CD4-positive, alpha-beta T cell treated with Interleukin-6 at 100 ng/mL for 8 hours (primary cell): ENCODE results near the gene KLF5.

Source experiments
- DNase-seq: peaks from one replicate; pipeline ENCODE4 v3.0.0-alpha.2; 2020; ENCODE audit warnings: mixed read lengths, low spot score

KLF5 gene

GRCh38 chr13:73059460-73060250, 850 bp downstream of the KLF5 start:
- peak; percentile 33 for DNase-seq

DNA sequence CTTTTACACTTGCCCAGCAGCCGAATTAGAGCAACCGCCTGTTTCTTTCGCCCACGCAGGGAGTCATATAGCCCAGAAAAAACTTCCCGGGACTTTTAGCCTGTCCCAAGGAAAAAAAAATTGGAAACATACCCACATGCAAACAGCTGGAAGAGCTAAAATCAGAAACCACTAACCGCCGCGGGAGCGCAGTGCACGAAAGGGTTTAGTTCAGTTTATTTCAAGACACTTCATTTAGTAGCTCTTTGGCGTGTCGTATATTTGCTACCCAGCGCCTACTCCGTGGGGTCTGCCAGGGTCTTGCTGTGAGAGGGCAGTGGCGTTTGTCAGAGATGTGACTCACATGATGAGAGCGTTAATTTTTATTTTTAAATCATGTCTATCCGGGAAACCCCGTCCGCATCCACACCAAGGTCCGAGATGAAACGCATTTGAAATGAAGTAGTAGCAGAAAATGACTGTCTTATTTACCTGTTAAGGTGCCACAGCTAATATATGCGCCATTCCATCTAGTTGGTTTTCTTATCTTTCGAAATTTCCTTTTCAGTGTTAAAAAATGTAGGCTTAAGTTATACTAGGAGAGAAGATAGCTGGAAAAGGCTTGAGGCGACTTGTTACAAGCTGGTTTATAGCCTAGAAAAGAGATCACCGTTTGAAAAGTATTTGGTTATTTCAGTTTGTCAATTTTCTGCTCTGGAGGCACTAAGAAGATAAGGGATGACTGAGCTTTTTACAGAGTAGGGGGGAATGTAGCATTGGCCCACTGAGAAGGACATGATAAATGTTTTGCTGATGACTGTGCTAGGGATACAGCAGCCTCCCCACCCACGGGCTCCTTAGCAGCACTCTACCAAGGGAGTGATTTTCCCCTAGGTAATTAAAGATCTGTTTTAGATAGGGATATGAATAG, 1.7 kb downstream of the KLF5 start:
- DNase-seq, result no peak

DNA sequence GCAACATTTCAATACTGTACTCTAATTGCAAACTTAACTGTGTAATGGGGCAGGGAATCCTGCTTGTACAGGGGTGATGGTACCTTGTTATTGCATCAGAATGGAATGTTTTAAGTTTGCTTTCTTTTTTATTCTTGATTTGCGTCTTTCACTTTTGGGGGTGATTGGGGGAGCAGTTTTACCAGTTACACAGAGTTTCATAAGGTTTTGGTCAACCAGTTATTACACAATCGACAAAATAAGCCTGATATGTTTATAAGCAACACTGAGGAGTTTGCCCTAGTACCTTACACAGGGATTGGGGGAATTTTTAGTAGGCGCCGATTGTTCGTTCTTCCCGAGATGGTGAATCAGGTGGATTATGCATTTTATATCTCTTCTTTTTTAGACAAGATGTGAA, 2.7 kb downstream of the KLF5 start:
- no peak for DNase-seq

DNA sequence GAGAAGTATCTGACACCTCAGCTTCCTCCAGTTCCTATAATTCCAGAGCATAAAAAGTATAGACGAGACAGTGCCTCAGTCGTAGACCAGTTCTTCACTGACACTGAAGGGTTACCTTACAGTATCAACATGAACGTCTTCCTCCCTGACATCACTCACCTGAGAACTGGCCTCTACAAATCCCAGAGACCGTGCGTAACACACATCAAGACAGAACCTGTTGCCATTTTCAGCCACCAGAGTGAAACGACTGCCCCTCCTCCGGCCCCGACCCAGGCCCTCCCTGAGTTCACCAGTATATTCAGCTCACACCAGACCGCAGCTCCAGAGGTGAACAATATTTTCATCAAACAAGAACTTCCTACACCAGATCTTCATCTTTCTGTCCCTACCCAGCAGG, 3.1 kb downstream of the KLF5 start:
- no peak for DNase-seq

GRCh38 chr13:73062468-73062867, 3.7 kb downstream of the KLF5 start:
- DNase-seq, result no peak

DNA sequence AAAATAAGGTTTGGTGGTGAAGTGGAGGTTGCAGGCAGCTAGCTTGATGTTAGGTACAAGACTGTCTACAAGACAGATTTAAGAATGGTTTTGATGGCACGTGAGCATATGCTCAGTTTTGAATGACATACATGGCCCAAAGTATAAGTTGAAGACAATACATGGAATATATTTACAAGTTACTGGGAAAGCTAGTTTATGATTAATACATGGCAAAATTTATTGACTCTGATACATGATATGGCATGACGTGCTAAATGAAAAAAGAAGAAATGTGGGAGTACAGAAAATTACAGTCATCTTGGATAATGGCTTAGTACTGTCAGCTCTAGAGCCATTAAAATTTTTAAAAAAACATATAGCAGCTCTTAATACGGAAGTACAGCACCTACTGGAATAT, 4.4 kb downstream of the KLF5 start:
- no peak for DNase-seq

DNA sequence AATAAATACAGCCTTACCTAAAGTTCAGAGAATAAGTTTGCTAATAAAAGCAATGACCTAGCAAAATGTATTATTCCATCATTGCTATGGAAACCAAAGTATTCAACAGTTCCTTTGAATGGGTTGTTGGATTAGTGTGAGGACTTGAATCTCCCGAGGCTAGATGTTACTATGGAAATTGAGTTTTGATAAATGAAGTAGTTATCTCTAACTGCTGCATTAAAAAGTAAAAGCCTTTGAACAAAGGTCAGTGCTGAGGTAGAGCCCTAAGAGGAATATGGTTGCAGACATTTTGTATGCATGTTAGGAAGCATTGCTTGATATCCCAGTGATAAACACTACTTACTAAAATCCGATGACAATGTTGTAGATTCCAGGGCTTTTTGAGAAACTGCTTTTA, 6.2 kb downstream of the KLF5 start:
- no peak for DNase-seq

DNA sequence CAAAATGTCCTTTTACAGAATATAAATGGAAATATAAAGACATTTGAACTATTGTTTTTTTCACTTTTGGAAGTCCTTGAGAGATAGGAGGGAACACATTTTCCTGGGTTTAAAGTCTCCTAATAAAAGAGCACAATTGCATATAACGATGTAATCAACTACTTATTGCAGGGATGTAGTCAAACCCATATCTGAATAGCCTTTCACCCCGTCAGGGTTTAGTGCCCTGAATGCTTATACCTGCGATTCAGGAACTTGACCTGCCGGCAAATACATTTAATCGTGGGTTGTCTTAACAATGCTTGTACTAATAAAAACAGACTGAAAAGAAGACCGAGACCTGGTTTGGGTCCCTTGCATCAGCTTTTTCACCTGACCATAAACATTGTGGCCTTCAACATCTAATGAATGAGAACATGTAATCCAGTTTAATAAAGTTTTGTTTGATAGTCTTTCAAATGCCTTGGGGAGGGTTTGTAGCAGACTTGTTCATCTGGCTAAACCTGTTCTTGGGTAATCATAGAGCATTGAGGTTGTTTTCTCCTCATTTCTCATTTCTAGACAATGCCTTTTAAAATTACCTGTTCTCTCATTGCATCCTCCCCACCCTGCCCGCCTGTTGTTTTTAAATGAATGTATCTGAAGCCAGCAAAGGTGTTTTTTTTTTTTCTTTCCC, 7.0 kb downstream of the KLF5 start:
- DNase-seq, result no peak

DNA sequence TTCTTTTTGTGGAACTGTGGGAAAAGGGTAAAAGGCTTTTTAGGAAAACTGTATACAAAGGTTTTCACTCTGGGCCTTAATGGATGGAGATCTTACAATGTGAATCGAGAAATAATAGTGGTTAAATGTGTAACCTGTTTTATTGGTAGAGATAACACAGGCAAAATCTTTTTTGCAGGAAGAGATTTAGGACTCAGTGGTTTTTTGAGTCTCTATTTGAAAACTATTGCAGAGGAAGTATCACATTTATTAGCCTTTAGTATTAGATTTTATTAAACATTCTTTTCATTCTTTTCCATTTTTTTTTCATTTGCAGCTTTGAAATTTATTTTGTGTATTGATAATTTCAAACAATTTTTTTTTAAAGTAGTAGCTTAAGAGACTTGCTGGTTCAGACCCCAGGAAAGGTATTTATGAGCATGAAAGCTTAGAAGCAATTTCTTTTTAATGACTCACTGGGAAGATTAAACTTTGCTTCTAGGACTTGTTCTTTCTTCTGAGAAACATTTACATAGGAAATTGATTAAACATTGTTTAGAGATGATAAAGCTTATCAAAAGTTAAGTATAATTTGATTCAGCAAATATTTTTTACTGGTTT, 10.5 kb downstream of the KLF5 start:
- no peak for DNase-seq

DNA sequence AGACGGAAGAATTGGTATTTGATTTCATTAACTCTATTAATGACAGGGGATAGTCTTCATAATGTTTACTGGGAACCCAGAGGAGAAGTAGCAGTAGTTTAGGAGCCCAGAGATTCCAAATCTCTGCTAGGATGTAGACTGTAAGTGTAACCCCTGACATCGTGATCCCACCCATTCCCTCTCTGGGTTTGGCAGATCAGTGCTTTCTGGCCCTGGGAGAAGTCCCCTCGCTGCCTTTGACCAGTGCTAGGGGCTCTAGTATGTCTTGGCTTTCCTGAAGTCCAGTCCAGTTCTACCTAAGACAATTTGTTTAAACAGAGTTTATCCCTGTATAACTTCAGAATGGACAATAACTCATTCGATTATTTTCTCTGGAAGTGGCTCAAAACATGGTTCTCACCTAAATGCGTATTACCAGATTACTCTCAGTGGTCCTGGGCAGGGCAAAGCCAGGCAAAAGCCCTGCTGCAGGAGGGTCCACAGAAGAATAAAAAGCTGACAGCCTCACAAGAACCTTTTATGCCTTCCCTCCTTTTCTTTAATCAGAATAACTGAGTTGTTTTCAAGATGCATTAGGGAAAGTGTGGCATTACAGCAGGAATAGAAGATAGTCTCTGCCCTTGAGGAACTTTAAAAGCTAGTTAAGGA, 11.8 kb downstream of the KLF5 start:
- no peak for DNase-seq

- DNase-seq, result no peak
Observed at GRCh38 chr13:73072239-73072900, 13.6 kb downstream of the KLF5 start.

- DNase-seq, result no peak
Observed at GRCh38 chr13:73073050-73073449, 14.2 kb downstream of the KLF5 start.

GRCh38 chr13:73074014-73074413, 15.2 kb downstream of the KLF5 start:
- DNase-seq, result no peak

DNA sequence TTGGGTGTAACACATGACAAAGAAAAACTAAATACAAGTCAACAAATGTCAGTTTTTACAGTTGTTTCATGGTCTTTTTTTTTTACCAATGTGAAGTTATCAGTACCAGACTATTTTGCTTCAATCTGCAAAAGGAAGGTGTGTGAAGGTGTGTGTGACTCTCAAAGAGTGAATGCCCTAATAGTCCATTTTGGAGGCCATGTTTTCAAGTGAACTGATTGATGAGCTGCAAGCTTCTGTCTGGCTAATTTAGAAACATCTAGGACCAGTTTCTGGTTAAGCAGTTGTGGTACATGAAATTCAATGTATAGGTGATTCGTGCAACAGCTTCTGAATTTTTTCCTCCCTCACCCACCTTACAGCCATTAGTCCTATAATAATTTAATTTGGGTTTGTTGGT, 16.1 kb downstream of the KLF5 start:
- DNase-seq, result no peak

GRCh38 chr13:73075546-73075945, 16.7 kb downstream of the KLF5 start:
- no peak for DNase-seq

DNA sequence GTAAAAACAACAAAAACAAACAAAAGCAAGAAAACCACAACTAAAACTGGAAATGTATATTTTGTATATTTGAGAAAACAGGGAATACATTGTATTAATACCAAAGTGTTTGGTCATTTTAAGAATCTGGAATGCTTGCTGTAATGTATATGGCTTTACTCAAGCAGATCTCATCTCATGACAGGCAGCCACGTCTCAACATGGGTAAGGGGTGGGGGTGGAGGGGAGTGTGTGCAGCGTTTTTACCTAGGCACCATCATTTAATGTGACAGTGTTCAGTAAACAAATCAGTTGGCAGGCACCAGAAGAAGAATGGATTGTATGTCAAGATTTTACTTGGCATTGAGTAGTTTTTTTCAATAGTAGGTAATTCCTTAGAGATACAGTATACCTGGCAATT, 17.1 kb downstream of the KLF5 start:
- no peak for DNase-seq

DNA sequence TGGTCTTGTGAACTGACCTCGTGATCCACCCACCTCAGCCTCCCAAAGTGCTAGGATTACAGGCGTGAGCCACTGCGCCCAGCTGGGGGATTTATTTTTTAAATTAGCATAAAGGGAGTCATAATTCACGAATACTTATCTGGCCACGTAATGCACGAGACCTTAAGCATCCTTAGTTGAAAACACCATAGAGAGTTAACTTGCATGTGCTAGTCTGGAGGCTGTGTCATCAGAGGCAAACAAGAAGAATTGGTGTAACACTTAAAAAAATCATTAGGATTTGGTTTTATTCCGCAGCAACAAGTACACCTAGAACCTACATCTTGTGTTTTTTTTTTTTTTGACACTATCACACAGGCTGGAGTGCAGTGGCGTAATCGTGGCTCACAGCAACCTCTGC, 19.1 kb downstream of the KLF5 start:
- DNase-seq, result no peak

GRCh38 chr13:73079359-73079758, 20.6 kb downstream of the KLF5 start:
- DNase-seq, result no peak

DNA sequence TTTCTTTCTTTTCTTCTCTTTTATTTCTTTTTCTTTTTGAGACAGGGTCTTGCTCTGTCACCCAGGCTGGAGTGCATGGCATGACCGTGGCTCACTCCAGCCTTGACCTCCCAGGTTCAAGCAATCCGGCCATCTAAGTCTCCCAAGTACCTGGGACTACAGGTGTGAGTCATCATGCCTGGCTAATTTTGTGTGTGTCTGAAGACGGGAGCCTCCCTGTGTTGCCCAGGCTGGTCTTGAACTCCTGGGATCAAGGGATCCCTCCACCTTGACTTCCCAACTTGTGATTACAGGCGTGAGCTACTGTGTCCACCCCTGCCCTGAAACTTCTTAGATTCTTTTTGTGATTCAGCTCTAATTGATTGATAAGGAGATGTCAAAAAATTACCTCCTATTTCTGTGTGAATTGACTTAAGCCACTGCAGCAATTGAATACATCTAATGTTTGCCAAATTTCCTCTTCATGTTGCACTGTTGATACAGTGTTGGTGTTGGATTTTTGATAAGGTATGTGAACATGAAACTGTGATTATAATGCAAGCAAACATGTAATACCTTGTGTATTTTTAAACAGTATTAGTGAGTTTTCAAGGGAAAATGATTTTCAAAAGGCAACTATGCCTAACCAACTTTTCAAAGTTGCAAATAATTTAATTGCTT, 22.6 kb downstream of the KLF5 start:
- DNase-seq, result no peak

DNA sequence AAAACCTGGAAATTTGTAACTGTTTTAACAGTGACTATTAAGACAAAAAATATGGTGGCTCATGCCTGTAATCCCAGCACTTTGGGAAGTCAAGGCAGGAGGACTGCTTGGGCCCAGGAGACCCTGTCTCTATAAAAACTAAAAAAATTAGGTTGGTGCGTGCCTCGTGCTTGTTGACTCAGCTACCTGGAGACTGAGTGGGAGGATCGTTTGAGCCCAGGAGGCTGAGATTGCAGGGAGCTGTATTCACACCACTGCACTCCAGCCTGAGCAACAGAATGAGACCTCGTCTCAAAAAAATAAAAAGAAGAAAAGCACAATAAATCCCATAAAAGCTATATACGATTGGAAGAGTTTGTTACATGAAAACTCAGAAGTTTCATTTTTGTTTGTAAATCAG, 23.7 kb downstream of the KLF5 start:
- no peak for DNase-seq

DNA sequence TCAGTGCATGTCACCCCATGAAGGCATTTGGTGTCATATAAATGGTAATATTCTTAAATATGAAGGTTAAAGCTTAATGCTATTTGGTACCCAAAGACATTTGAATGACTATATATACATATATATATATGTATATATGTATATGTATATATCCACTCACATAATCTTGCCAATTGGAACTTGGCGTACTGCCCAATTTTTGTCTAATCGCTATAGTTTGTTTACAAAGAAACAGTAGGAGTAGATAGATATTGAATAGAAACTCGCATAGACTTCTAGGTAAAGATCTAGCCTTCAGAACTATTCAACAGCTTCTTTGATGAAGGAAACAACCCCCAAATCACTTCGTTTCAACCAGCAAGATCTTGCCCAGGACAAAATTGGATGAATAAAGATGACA, 24.1 kb downstream of the KLF5 start:
- no peak for DNase-seq
